Measurements from ENCODE around the gene CCDC106. TPM values are rescaled to one million over a fixed set of nuclear protein-coding genes. Genes with fewer than 3 reads are reported as not detected.

The CCDC106 gene
- total and polyA plus RNA-seq, 2 experiments from 2014 or later: 12.0 to 15.2 TPM

GRCh38 chr19:55671054-55671378 lies 23.0 kb downstream of the CCDC106 start:
- peaks cover 14% of the 10 kb centered on the region; the same call in 1 of the 2 replicates for H3K4me1 ChIP-seq (ENCODE audit: insufficient read depth)
- in situ Hi-C loops (cut with MboI): loop anchor here (25.0 kb wide), 1 partner anchor 1209 kb away; the partner anchor contains the start of genes CDC42EP5 and LENG9
- no peaks in the 10 kb centered on the region for H3K9me2 ChIP-seq (ENCODE audit: insufficient read depth)
- no peaks in the 10 kb centered on the region for H3K27me3 ChIP-seq (replicated peaks; ENCODE audit: insufficient read depth)
- H3K27ac ChIP-seq: no peak overlapping the region
- peaks cover 95% of the 10 kb centered on the region for H3K79me2 ChIP-seq (ENCODE audit: insufficient read depth)
- H3F3A ChIP-seq (ENCODE audit: insufficient read depth): peaks cover 34% of the 10 kb centered on the region
- no peaks in the 10 kb centered on the region for H3K36me3 ChIP-seq (ENCODE audit: low read depth)
- TF ChIP-seq EZH2phosphoT487 (IDR thresholded peaks at IDR 0.05; ENCODE audit: insufficient read depth, low read depth) (no peak), EZH2 (IDR thresholded peaks at IDR 0.05; ENCODE audit: insufficient read depth, poor library complexity, severe bottlenecking) (no peak)
- no peak overlapping the region for H2AFZ ChIP-seq
- no peak overlapping the region for H3K4me2 ChIP-seq (ENCODE audit: unreplicated experiment)
- peaks cover 8% of the 10 kb centered on the region; the same call in 1 of the 2 replicates for H4K20me1 ChIP-seq (ENCODE audit: insufficient read depth)
- WGBS, 2 experiments (ENCODE audit: low coverage in 1 of 2, low lambda C conversion rate in 2 of 2, missing lambda C conversion rate in 2 of 2): 68 to 69% methylated on average over 2 of the region's 2 CpGs
- H3K4me3 ChIP-seq: no peak overlapping the region
- no peak overlapping the region for H3K9ac ChIP-seq
- no peaks in the 10 kb centered on the region for H3K9me3 ChIP-seq (ENCODE audit: low read depth)
- no peak for DNase-seq

GRCh38 chr19:55672418-55672817 lies 24.4 kb downstream of the CCDC106 start:
- Histone ChIP-seq H3K4me3 (no peak overlapping the region), H3K79me2 (ENCODE audit: insufficient read depth) (peaks cover 95% of the 10 kb centered on the region), H3K27ac (peak overlapping the region; percentile 29), H3K9ac (0 out of 2 replicates have a peak overlapping the region, but pooled peaks have one; percentile 11), H2AFZ (no peak overlapping the region), H3K27me3 (replicated peaks; ENCODE audit: insufficient read depth) (no peaks in the 10 kb centered on the region), H3K9me3 (ENCODE audit: low read depth) (no peaks in the 10 kb centered on the region), H3F3A (ENCODE audit: insufficient read depth) (peaks cover 34% of the 10 kb centered on the region), H3K9me2 (ENCODE audit: insufficient read depth) (no peaks in the 10 kb centered on the region), H4K20me1 (ENCODE audit: insufficient read depth) (peaks cover 8% of the 10 kb centered on the region; the same call in 1 of the 2 replicates), H3K4me1 (ENCODE audit: insufficient read depth) (peaks cover 25% of the 10 kb centered on the region; the same call in 1 of the 2 replicates), H3K4me2 (ENCODE audit: unreplicated experiment) (no peak overlapping the region), H3K36me3 (ENCODE audit: low read depth) (no peaks in the 10 kb centered on the region)
- WGBS, 2 experiments (ENCODE audit: low coverage in 1 of 2, low lambda C conversion rate in 2 of 2, missing lambda C conversion rate in 2 of 2): 74 to 78% methylated on average over 5 of the region's 5 CpGs
- DNase-seq: peak; percentile 32
- in situ Hi-C loops (cut with MboI): loop anchor here (25.0 kb wide), 1 partner anchor 1210 kb away; the partner anchor contains the start of genes CDC42EP5 and LENG9
- TF ChIP-seq EZH2phosphoT487 (IDR thresholded peaks at IDR 0.05; ENCODE audit: insufficient read depth, low read depth): no peak
- TF ChIP-seq EZH2 (IDR thresholded peaks at IDR 0.05; ENCODE audit: insufficient read depth, poor library complexity, severe bottlenecking): no peak

DNA sequence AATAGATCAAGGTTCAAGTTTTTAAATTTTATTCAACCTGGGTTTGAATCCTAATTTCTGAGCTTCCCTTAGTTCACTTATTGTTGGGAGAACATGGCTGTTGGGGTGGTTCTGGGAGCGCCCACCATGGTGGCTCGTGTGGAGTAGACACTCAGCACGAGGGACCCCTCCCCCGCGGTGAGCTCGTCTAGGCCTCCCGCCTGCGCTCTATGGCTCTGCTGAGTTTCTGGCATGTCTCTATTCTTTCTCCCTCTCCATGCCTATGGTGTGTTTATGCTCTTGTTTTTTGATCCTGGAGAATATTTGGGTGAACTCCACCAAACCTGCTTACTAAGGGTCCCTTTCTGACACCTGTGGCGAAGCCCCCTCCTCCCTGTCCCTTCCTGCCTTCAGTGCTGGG lies 25.5 kb downstream of the CCDC106 start:
- DNase-seq: no peak
- no peaks in the 10 kb centered on the region for H3K27me3 ChIP-seq (replicated peaks; ENCODE audit: insufficient read depth)
- 84 to 87% methylated on average over 9 of the region's 9 CpGs for WGBS, 2 experiments (ENCODE audit: low coverage in 1 of 2, low lambda C conversion rate in 2 of 2, missing lambda C conversion rate in 2 of 2)
- H4K20me1 ChIP-seq (ENCODE audit: insufficient read depth): peaks cover 8% of the 10 kb centered on the region; the same call in 1 of the 2 replicates
- in situ Hi-C loops (cut with MboI): loop anchor here (25.0 kb wide), 1 partner anchor 1211 kb away; the partner anchor contains the start of genes CDC42EP5 and LENG9
- H3K4me1 ChIP-seq (ENCODE audit: insufficient read depth): peaks cover 31% of the 10 kb centered on the region; the same call in 1 of the 2 replicates
- no peaks in the 10 kb centered on the region for H3K9me2 ChIP-seq (ENCODE audit: insufficient read depth)
- peaks cover 34% of the 10 kb centered on the region for H3F3A ChIP-seq (ENCODE audit: insufficient read depth)
- H3K36me3 ChIP-seq (ENCODE audit: low read depth): 0 out of 2 replicates have a peak, but pooled peaks cover under 1% of the 10 kb centered on the region
- no peak overlapping the region for H3K4me3 ChIP-seq
- H2AFZ ChIP-seq: no peak overlapping the region
- H3K79me2 ChIP-seq (ENCODE audit: insufficient read depth): peaks cover 95% of the 10 kb centered on the region
- TF ChIP-seq EZH2phosphoT487 (IDR thresholded peaks at IDR 0.05; ENCODE audit: insufficient read depth, low read depth): no peak
- no peak for TF ChIP-seq EZH2 (IDR thresholded peaks at IDR 0.05; ENCODE audit: insufficient read depth, poor library complexity, severe bottlenecking)
- no peak overlapping the region for H3K4me2 ChIP-seq (ENCODE audit: unreplicated experiment)
- no peak overlapping the region for H3K9ac ChIP-seq
- H3K27ac ChIP-seq: peak overlapping the region; percentile 30; the same call in 1 of the 2 replicates
- no peaks in the 10 kb centered on the region for H3K9me3 ChIP-seq (ENCODE audit: low read depth)

- Histone ChIP-seq H3K9ac (no peak overlapping the region), H3K9me2 (ENCODE audit: insufficient read depth) (no peaks in the 10 kb centered on the region), H3K27me3 (replicated peaks; ENCODE audit: insufficient read depth) (no peaks in the 10 kb centered on the region), H3F3A (ENCODE audit: insufficient read depth) (peaks cover 34% of the 10 kb centered on the region), H3K9me3 (ENCODE audit: low read depth) (no peaks in the 10 kb centered on the region), H3K36me3 (ENCODE audit: low read depth) (peaks cover 5% of the 10 kb centered on the region; the same call in 1 of the 2 replicates), H3K27ac (peak overlapping the region; percentile 30; the same call in 1 of the 2 replicates), H3K4me2 (ENCODE audit: unreplicated experiment) (no peak overlapping the region), H3K4me3 (no peak overlapping the region), H3K79me2 (ENCODE audit: insufficient read depth) (peaks cover 95% of the 10 kb centered on the region), H3K4me1 (ENCODE audit: insufficient read depth) (peaks cover 31% of the 10 kb centered on the region; the same call in 1 of the 2 replicates), H4K20me1 (ENCODE audit: insufficient read depth) (peaks cover 8% of the 10 kb centered on the region; the same call in 1 of the 2 replicates), H2AFZ (no peak overlapping the region)
- no peak for TF ChIP-seq EZH2phosphoT487 (IDR thresholded peaks at IDR 0.05; ENCODE audit: insufficient read depth, low read depth)
- TF ChIP-seq EZH2 (IDR thresholded peaks at IDR 0.05; ENCODE audit: insufficient read depth, poor library complexity, severe bottlenecking): no peak
- WGBS, 2 experiments (ENCODE audit: low coverage in 1 of 2, low lambda C conversion rate in 2 of 2, missing lambda C conversion rate in 2 of 2): 67 to 70% methylated on average over 7 to 15 of the region's 15 CpGs
- in situ Hi-C loops (cut with MboI): loop anchor here (25.0 kb wide), 1 partner anchor 1212 kb away; the partner anchor contains the start of genes CDC42EP5 and LENG9
- DNase-seq: no peak
Measured at GRCh38 chr19:55673889-55674288, 25.9 kb downstream of the CCDC106 start.

All from GM23248 (cell line).